Ammon's horn (tissue), 1 donor: Measurements from ENCODE around the gene CDH2.

Experiments
- DNase-seq: peaks from one replicate; pipeline ENCODE4 v3.0.0-alpha.2; 2016; ENCODE audit warnings: low spot score

CDH2 gene

GRCh38 chr18:28168725-28169124, 8.2 kb downstream of the CDH2 start:
- DNase-seq = no peak

- DNase-seq = no peak
Measured at GRCh38 chr18:28167835-28168349, 9.0 kb downstream of the CDH2 start.

- DNase-seq = no peak
Measured at GRCh38 chr18:28164771-28165483, 12.0 kb downstream of the CDH2 start.

- no peak for DNase-seq
Measured at GRCh38 chr18:28163201-28163775, 13.6 kb downstream of the CDH2 start.

- DNase-seq = no peak
Measured at GRCh38 chr18:28161608-28162599, 15.0 kb downstream of the CDH2 start.

- DNase-seq = no peak
Measured at GRCh38 chr18:28159055-28159454, 17.9 kb downstream of the CDH2 start.

GRCh38 chr18:28158083-28158581, 18.8 kb downstream of the CDH2 start:
- DNase-seq = peak; percentile 45

- no peak for DNase-seq
Measured at GRCh38 chr18:28153485-28154065, 23.4 kb downstream of the CDH2 start.

GRCh38 chr18:28152754-28153153, 24.2 kb downstream of the CDH2 start:
- peak; percentile 27 for DNase-seq

GRCh38 chr18:28152354-28152753, 24.6 kb downstream of the CDH2 start:
- DNase-seq = peak; percentile 59

- no peak for DNase-seq
Measured at GRCh38 chr18:28151434-28151833, 25.5 kb downstream of the CDH2 start.

GRCh38 chr18:28150925-28151324, 26.0 kb downstream of the CDH2 start:
- DNase-seq = no peak

GRCh38 chr18:28149810-28150420, 27.0 kb downstream of the CDH2 start:
- DNase-seq = no peak

GRCh38 chr18:28147674-28148171, 29.2 kb downstream of the CDH2 start:
- DNase-seq = no peak

GRCh38 chr18:28143725-28144124, 33.2 kb downstream of the CDH2 start:
- DNase-seq = no peak

- no peak for DNase-seq
Measured at GRCh38 chr18:28138816-28139215, 38.1 kb downstream of the CDH2 start.

- no peak for DNase-seq
Measured at GRCh38 chr18:28136071-28136470, 40.9 kb downstream of the CDH2 start.

GRCh38 chr18:28134774-28135173, 42.2 kb downstream of the CDH2 start:
- DNase-seq = no peak

- DNase-seq = no peak
Measured at GRCh38 chr18:28132084-28132483, 44.8 kb downstream of the CDH2 start.

- DNase-seq = no peak
Measured at GRCh38 chr18:28128659-28128980, 48.3 kb downstream of the CDH2 start.
